B cell (primary cell): ENCODE data around the gene SEL1L. TPM values are rescaled to one million over a fixed set of nuclear protein-coding genes. Genes with fewer than 3 reads are reported as not detected.

Experiments used
- ATAC-seq: fragments of 200-7000 bp; cut with Tn5 transposase; one replicate; pipeline ENCODE4 v1.10.0; 2021; ENCODE audit warnings: low read depth, mild to moderate bottlenecking, moderate number of reproducible peaks, moderate library complexity
- CTCF ChIA-PET: fragments of 350-600 bp; sonication (Branson Sonifier 250); formaldehyde crosslinking; loops from one replicate; lab custom pipeline; 2021; ENCODE audit warnings: antibody characterized with exemption, inconsistent platforms; lab: Charles Lee
- POLR2A ChIA-PET: fragments of 350-600 bp; sonication (Branson Sonifier 250); formaldehyde crosslinking; loops from one replicate; lab custom pipeline; 2021; ENCODE audit warnings: antibody characterized with exemption; lab: Charles Lee
- DNase-seq: peaks from one replicate; pipeline ENCODE4 v3.0.0; 2013
- H2AFZ ChIP-seq: 2 replicates; pipeline ENCODE4 v1.6.1; 2012; ENCODE audit warnings: mild to moderate bottlenecking, low read depth, low read length; ENCODE audit not compliant: insufficient read depth, poor library complexity, severe bottlenecking
- H3K27ac ChIP-seq, 2 donors: 1 replicate in 1 of 2; 2 replicates in 1 of 2; pipeline ENCODE4 v1.5.1; 2012 to 2013; ENCODE audit warnings: low read length in 2 of 2, mild to moderate bottlenecking in 2 of 2, moderate library complexity in 1 of 2
- H3K27me3 ChIP-seq, 4 experiments: fragments of 200-600 bp in 1 of 4; sonication (generic) in 1 of 4; replicated peaks in 1 of 4; 1 replicate in 2 of 4; 2 replicates in 2 of 4; pipeline versions ENCODE4 v1.6.1 to v1.7.0; 2013 to 2016; ENCODE audit warnings: low read length in 3 of 4, mild to moderate bottlenecking in 2 of 4, mixed read lengths in 1 of 4, moderate library complexity in 1 of 4; ENCODE audit not compliant: insufficient read depth in 4 of 4, control insufficient read depth in 3 of 4; ENCODE audit errors: control extremely low read depth in 1 of 4
- H3K36me3 ChIP-seq, 2 experiments: replicated peaks in 1 of 2; 1 replicate in 1 of 2; 2 replicates in 1 of 2; pipeline versions ENCODE4 v1.6.1 to v1.7.1; 2013; ENCODE audit warnings: low read length in 1 of 2; ENCODE audit not compliant: insufficient read depth in 2 of 2, control insufficient read depth in 1 of 2; ENCODE audit errors: control extremely low read depth in 1 of 2, extremely low read depth in 1 of 2
- H3K4me1 ChIP-seq, 2 donors: fragments of 200-600 bp in 1 of 2; sonication (generic) in 1 of 2; 1 replicate in 1 of 2; 2 replicates in 1 of 2; pipeline versions ENCODE4 v1.5.1 to v1.6.1; 2013 to 2017; ENCODE audit warnings: low read length in 2 of 2; ENCODE audit not compliant: control insufficient read depth in 2 of 2, insufficient read depth in 2 of 2
- H3K4me2 ChIP-seq: replicated peaks from 2 replicates; pipeline ENCODE3; 2012; ENCODE audit warnings: mild to moderate bottlenecking, low read depth, low read length; ENCODE audit not compliant: poor library complexity, severe bottlenecking
- H3K4me3 ChIP-seq, 5 experiments: fragments of 200-600 bp in 1 of 5; sonication (generic) in 1 of 5; 1 replicate in 3 of 5; 2 replicates in 2 of 5; pipeline versions ENCODE4 v1.5.1 to v1.7.0; 2011 to 2016; ENCODE audit warnings: low read length in 4 of 5, mild to moderate bottlenecking in 4 of 5, low read depth in 2 of 5, control low read depth in 1 of 5, moderate library complexity in 1 of 5; ENCODE audit not compliant: insufficient read depth in 1 of 5; ENCODE audit errors: control extremely low read depth in 1 of 5, extremely low read depth in 1 of 5
- H3K79me2 ChIP-seq: fragments of 200-600 bp; sonication (generic); one replicate; pipeline ENCODE4 v1.6.0; 2016; ENCODE audit warnings: low read length; ENCODE audit not compliant: control insufficient read depth, insufficient read depth
- H3K9ac ChIP-seq: fragments of 200-600 bp; sonication (generic); 2 replicates; pipeline ENCODE4 v1.6.1; 2017; ENCODE audit warnings: mild to moderate bottlenecking, low read length, moderate library complexity
- H3K9me3 ChIP-seq, 3 donors: one replicate each; pipeline versions ENCODE4 v1.6.1 to v1.7.1; 2013; ENCODE audit warnings: low read length in 2 of 3; ENCODE audit not compliant: control insufficient read depth in 2 of 3, insufficient read depth in 1 of 3; ENCODE audit errors: control extremely low read depth in 1 of 3
- H4K20me1 ChIP-seq: 2 replicates; pipeline ENCODE4 v1.6.0; 2012; ENCODE audit warnings: mild to moderate bottlenecking, low read length; ENCODE audit not compliant: insufficient read depth, control insufficient read depth, poor library complexity, severe bottlenecking
- H3K27ac Mint-ChIP-seq: one replicate; pipeline ENCODE4 v1.8.0; 2021; ENCODE audit warnings: mixed read lengths
- H3K27me3 Mint-ChIP-seq: one replicate; pipeline ENCODE4 v1.8.0; 2021; ENCODE audit warnings: mixed read lengths
- H3K4me1 Mint-ChIP-seq: one replicate; pipeline ENCODE4 v1.8.0; 2021; ENCODE audit warnings: mixed read lengths
- H3K4me3 Mint-ChIP-seq: one replicate; pipeline ENCODE4 v1.8.0; 2021; ENCODE audit warnings: mixed read lengths
- H3K9me3 Mint-ChIP-seq: one replicate; pipeline ENCODE4 v1.8.0; 2022; ENCODE audit warnings: mixed read lengths; ENCODE audit not compliant: insufficient read depth
- CTCF ChIP-seq: fragments of 200-600 bp; IDR thresholded peaks from one replicate; pipeline ENCODE4 v1.8.0; 2022; ENCODE audit warnings: antibody characterized with exemption, mild to moderate bottlenecking
- EZH2 ChIP-seq: IDR thresholded peaks from 2 replicates; pipeline ENCODE4 v1.6.1; 2012; ENCODE audit warnings: borderline replicate concordance, low read depth, mild to moderate bottlenecking, moderate library complexity, low read length; ENCODE audit not compliant: insufficient read depth, poor library complexity, severe bottlenecking
- WGBS: methylation state at CpG from one replicate; pipeline ENCODE4 v1.1.5; 2013; ENCODE audit warnings: missing lambda C conversion rate; ENCODE audit not compliant: insufficient coverage; 5-methylcytosine and 5-hydroxymethylcytosine counted together
- intact Hi-C: fragments of 100-400 bp; cut with micrococcal nuclease; formaldehyde crosslinking; loops from one replicate; pipeline ENCODE4 v1.10.0; 2022
- polyA plus RNA-seq: library from polyadenylated mRNA; depleted of rRNA; stranded (reverse); fragments of >200 nt; gene quantifications from 2 replicates; pipeline ENCODE4 v1.2.3, GENCODE V29; 2012
- total RNA-seq, 2 donors: library from RNA; stranded (reverse); fragments of 120-200 nt in 1 of 2; gene quantifications; 1 replicate in 1 of 2; 2 replicates in 1 of 2; pipeline versions ENCODE4 v1.2.3 to v1.2.4, GENCODE V29; 2013 to 2022

SEL1L gene
- total and polyA plus RNA-seq, 2 donors (not counting 1 experiment from before 2014, with no cell fraction given) = 7.3 to 50.0 TPM

GRCh38 chr14:81567302-81567701 lies 33.6 kb upstream of the SEL1L start:
- ATAC-seq = no peak
- 97% methylated on average over 5 of the region's 6 CpGs for WGBS
- POLR2A ChIA-PET = no interaction called here

More at GRCh38 chr14:81567302-81567701, 33.6 kb upstream of the SEL1L start:
- no peaks in the 10 kb centered on the region for H3K9me3 Mint-ChIP-seq
- Histone ChIP-seq H3K4me3 (no peak overlapping the region), H4K20me1 (no peaks in the 10 kb centered on the region), H3K9ac (no peak overlapping the region), H3K4me1 (no peaks in the 10 kb centered on the region), H3K27ac (no peak overlapping the region), H3K79me2 (no peaks in the 10 kb centered on the region), H3K9me3 (no peaks in the 10 kb centered on the region), H3K27me3 (no peaks in the 10 kb centered on the region), H3K4me2 (no peak overlapping the region), H3K36me3 (no peaks in the 10 kb centered on the region), H2AFZ (no peak overlapping the region)
- CTCF ChIA-PET = no interaction called here
- intact Hi-C loops = no loop called here
- TF ChIP-seq EZH2 (no peak), CTCF (no peak)
- H3K27me3 Mint-ChIP-seq = peaks cover 10% of the 10 kb centered on the region
- no peaks in the 10 kb centered on the region for H3K4me1 Mint-ChIP-seq
- no peak overlapping the region for H3K27ac Mint-ChIP-seq
- DNase-seq = no peak
- H3K4me3 Mint-ChIP-seq = no peak overlapping the region
